H1 (cell line): ENCODE data around the gene ANKFN1. TPM values are rescaled to one million over a fixed set of nuclear protein-coding genes. Genes with fewer than 3 reads are reported as not detected.

Experiments
- CTCF ChIA-PET: fragments of 300-600 bp; sonication (Branson Sonifier 250); formaldehyde crosslinking; loops from one replicate; lab custom pipeline; 2021; ENCODE audit not compliant: partially characterized antibody; lab: Charles Lee
- POLR2A ChIA-PET: fragments of 300-600 bp; sonication (Branson Sonifier 250); formaldehyde crosslinking; loops from one replicate; lab custom pipeline; 2021; ENCODE audit warnings: inconsistent platforms; ENCODE audit not compliant: partially characterized antibody; lab: Charles Lee
- DNase-seq, 2 experiments: peaks; one replicate each; pipeline versions ENCODE4 v3.0.0 to v3.0.0-alpha.2; 2010 to 2022; ENCODE audit warnings: low spot score in 2 of 2, low read depth in 1 of 2, mixed read lengths in 1 of 2
- FAIRE-seq: peaks from 2 replicates; lab custom pipeline; 2011; peaks lifted over from hg19 to GRCh38; lab: Jason Lieb, UNC
- H2AFZ ChIP-seq: 2 replicates; pipeline ENCODE4 v1.8.1; 2012; ENCODE audit warnings: low read length, inconsistent platforms
- H2AK5ac ChIP-seq: 2 replicates; pipeline ENCODE4 v1.6.1; 2013; ENCODE audit warnings: low read depth, low read length
- H2BK120ac ChIP-seq: replicated peaks from 2 replicates; pipeline ENCODE3; 2013; ENCODE audit warnings: low read depth, low read length, inconsistent platforms
- H2BK12ac ChIP-seq: 2 replicates; pipeline ENCODE4 v1.6.1; 2013; ENCODE audit warnings: low read depth, low read length
- H2BK15ac ChIP-seq: 2 replicates; pipeline ENCODE4 v1.6.1; 2013; ENCODE audit warnings: low read length
- H2BK20ac ChIP-seq: 2 replicates; pipeline ENCODE4 v1.6.1; 2013; ENCODE audit warnings: low read length
- H2BK5ac ChIP-seq: 2 replicates; pipeline ENCODE4 v1.6.1; 2013; ENCODE audit warnings: low read depth, low read length
- H3K14ac ChIP-seq: 2 replicates; pipeline ENCODE4 v1.6.1; 2013; ENCODE audit warnings: inconsistent platforms; ENCODE audit not compliant: insufficient read length
- H3K18ac ChIP-seq: 2 replicates; pipeline ENCODE4 v1.6.1; 2013; ENCODE audit warnings: low read length; ENCODE audit errors: extremely low read depth
- H3K23ac ChIP-seq: 2 replicates; pipeline ENCODE4 v1.6.1; 2013; ENCODE audit warnings: inconsistent platforms; ENCODE audit not compliant: insufficient read length
- H3K23me2 ChIP-seq: 2 replicates; pipeline ENCODE4 v1.6.1; 2013; ENCODE audit warnings: low read depth, low read length
- H3K27ac ChIP-seq: 2 replicates; pipeline ENCODE4 v1.6.1; 2011; ENCODE audit warnings: low read depth, low read length, inconsistent platforms
- H3K27me3 ChIP-seq, 4 experiments: replicated peaks in 1 of 4; 1 replicate in 1 of 4; 2 replicates in 3 of 4; pipeline versions ENCODE4 v1.6.1 to v1.8.1; 2011 to 2013; ENCODE audit warnings: low read length in 3 of 4, mild to moderate bottlenecking in 3 of 4, inconsistent platforms in 2 of 4, mixed read lengths in 2 of 4, moderate library complexity in 1 of 4; ENCODE audit not compliant: control insufficient read depth in 3 of 4, insufficient read depth in 3 of 4; ENCODE audit errors: extremely low read depth in 1 of 4
- H3K36me3 ChIP-seq, 4 experiments: 2 replicates each; pipeline versions ENCODE4 v1.6.1 to v1.8.1; 2011 to 2013; ENCODE audit warnings: mild to moderate bottlenecking in 4 of 4, low read length in 3 of 4, moderate library complexity in 2 of 4, control low read depth in 1 of 4, inconsistent platforms in 1 of 4; ENCODE audit not compliant: insufficient read depth in 4 of 4, control insufficient read depth in 2 of 4
- H3K4ac ChIP-seq: replicated peaks from 2 replicates; pipeline ENCODE3; 2013; ENCODE audit warnings: low read length, low read depth, mixed read lengths, inconsistent platforms; ENCODE audit not compliant: insufficient read length
- H3K4me1 ChIP-seq, 4 experiments: replicated peaks in 1 of 4; 1 replicate in 1 of 4; 2 replicates in 3 of 4; pipeline versions ENCODE4 v1.6.1 to v1.8.1; 2011 to 2013; ENCODE audit warnings: low read length in 3 of 4, inconsistent platforms in 2 of 4, mixed read lengths in 1 of 4; ENCODE audit not compliant: insufficient read depth in 4 of 4, control insufficient read depth in 3 of 4
- H3K4me2 ChIP-seq, 2 experiments: 2 replicates each; pipeline versions ENCODE4 v1.6.1 to v1.8.1; 2011 to 2013; ENCODE audit warnings: low read depth in 2 of 2, low read length in 2 of 2, control low read depth in 1 of 2, inconsistent platforms in 1 of 2, mild to moderate bottlenecking in 1 of 2; ENCODE audit not compliant: insufficient read depth in 1 of 2
- H3K4me3 ChIP-seq, 4 experiments: fragments of 200-600, 300-600 bp in 1 of 4; sonication (generic), shearing (Covaris generic), sonication (Bioruptor Twin) in 1 of 4; 2 replicates each; pipeline versions ENCODE4 v1.5.1 to v1.8.1; 2011 to 2016; ENCODE audit warnings: low read length in 4 of 4, low read depth in 3 of 4, control low read depth in 2 of 4, inconsistent platforms in 2 of 4, mild to moderate bottlenecking in 2 of 4, mixed read lengths in 1 of 4, moderate library complexity in 1 of 4; ENCODE audit not compliant: insufficient read depth in 2 of 4; ENCODE audit errors: extremely low read depth in 1 of 4
- H3K56ac ChIP-seq: replicated peaks from 2 replicates; pipeline ENCODE3; 2013; ENCODE audit warnings: low read depth, mild to moderate bottlenecking, mixed read lengths, low read length, inconsistent platforms; ENCODE audit not compliant: insufficient read length
- H3K79me1 ChIP-seq: 2 replicates; pipeline ENCODE4 v1.6.1; 2013; ENCODE audit warnings: low read depth, low read length, control low read depth
- H3K79me2 ChIP-seq, 2 experiments: 2 replicates each; pipeline versions ENCODE4 v1.6.1 to v1.8.1; 2012 to 2013; ENCODE audit warnings: low read length in 2 of 2, mild to moderate bottlenecking in 2 of 2, inconsistent platforms in 1 of 2; ENCODE audit not compliant: insufficient read depth in 2 of 2, control insufficient read depth in 1 of 2
- H3K9ac ChIP-seq, 4 experiments: replicated peaks in 1 of 4; 1 replicate in 1 of 4; 2 replicates in 3 of 4; pipeline versions ENCODE4 v1.6.1 to v1.8.1; 2011 to 2013; ENCODE audit warnings: low read depth in 3 of 4, low read length in 3 of 4, control low read depth in 2 of 4, mild to moderate bottlenecking in 2 of 4, moderate library complexity in 2 of 4, inconsistent platforms in 1 of 4; ENCODE audit errors: extremely low read depth in 1 of 4
- H3K9me3 ChIP-seq, 2 experiments: 2 replicates each; pipeline versions ENCODE4 v1.6.1 to v1.8.1; 2012 to 2013; ENCODE audit warnings: mild to moderate bottlenecking in 2 of 2, moderate library complexity in 2 of 2, control low read depth in 1 of 2, inconsistent platforms in 1 of 2, low read depth in 1 of 2, low read length in 1 of 2, mixed read lengths in 1 of 2; ENCODE audit not compliant: insufficient read depth in 2 of 2
- H4K20me1 ChIP-seq, 2 experiments: replicated peaks in 1 of 2; 2 replicates each; pipeline versions ENCODE3 to v1.8.1; 2011 to 2013; ENCODE audit warnings: inconsistent platforms in 2 of 2, low read length in 2 of 2, mild to moderate bottlenecking in 1 of 2; ENCODE audit not compliant: insufficient read depth in 2 of 2, control insufficient read depth in 1 of 2
- H4K5ac ChIP-seq: 2 replicates; pipeline ENCODE4 v1.6.1; 2013; ENCODE audit warnings: low read length, low read depth, mixed read lengths, inconsistent platforms; ENCODE audit not compliant: insufficient read length
- H4K8ac ChIP-seq: 2 replicates; pipeline ENCODE4 v1.8.0; 2013; ENCODE audit warnings: mild to moderate bottlenecking, moderate library complexity, low read length, inconsistent platforms; ENCODE audit not compliant: insufficient read depth; ENCODE audit errors: extremely low read depth
- H4K91ac ChIP-seq: replicated peaks from 2 replicates; pipeline ENCODE3; 2013; ENCODE audit warnings: low read length, mixed read lengths, inconsistent platforms; ENCODE audit not compliant: insufficient read length
- CHD1 ChIP-seq: IDR thresholded peaks from 2 replicates; pipeline ENCODE4 v1.6.1; 2012; ENCODE audit warnings: low read depth, low read length, improper control_type of control experiment
- CTBP2 ChIP-seq: IDR thresholded peaks from 2 replicates; pipeline ENCODE4 v1.7.0; 2011; ENCODE audit warnings: borderline replicate concordance, mild to moderate bottlenecking, moderate library complexity, mixed read lengths, low read length; ENCODE audit not compliant: insufficient read depth, insufficient read length
- NRF1 ChIP-seq: IDR thresholded peaks from 2 replicates; pipeline ENCODE4 v1.6.1; 2011; ENCODE audit warnings: mild to moderate bottlenecking, low read depth, low read length, improper control_type of control experiment
- POU5F1 ChIP-seq: IDR thresholded peaks from 2 replicates; pipeline ENCODE4 v1.6.1; 2011; ENCODE audit warnings: low read depth, mild to moderate bottlenecking, low read length, moderate library complexity
- SIX5 ChIP-seq: IDR thresholded peaks from 2 replicates; pipeline ENCODE4 v1.6.1; 2011; ENCODE audit warnings: mild to moderate bottlenecking, low read depth, low read length
- SP2 ChIP-seq: IDR thresholded peaks from 2 replicates; pipeline ENCODE4 v1.6.1; 2012; ENCODE audit warnings: mild to moderate bottlenecking, low read length, inconsistent platforms
- SP4 ChIP-seq: IDR thresholded peaks from 2 replicates; pipeline ENCODE4 v1.6.1; 2012; ENCODE audit warnings: low read length, inconsistent platforms
- TAF7 ChIP-seq: optimal IDR thresholded peaks from 2 replicates; pipeline ENCODE3; 2011; ENCODE audit warnings: low read depth, mild to moderate bottlenecking, inconsistent platforms, low read length, moderate library complexity, borderline replicate concordance
- WGBS, 2 experiments: shearing (Covaris generic) in 1 of 2; methylation state at CpG; one replicate each; pipeline versions ENCODE4 v1.1.6 to v1.1.7; 2013 to 2015; ENCODE audit warnings: low lambda C conversion rate in 2 of 2, mixed read lengths in 2 of 2, inconsistent platforms in 1 of 2, low coverage in 1 of 2, missing lambda C conversion rate in 1 of 2; ENCODE audit not compliant: insufficient replicate concordance in 2 of 2, insufficient coverage in 1 of 2, insufficient read length in 1 of 2; ENCODE audit errors: extremely low coverage in 1 of 2, missing lambda C conversion rate in 1 of 2; 5-methylcytosine and 5-hydroxymethylcytosine counted together
- polyA plus RNA-seq, 7 experiments: library from polyadenylated mRNA; depleted of rRNA in 3 of 7; stranded (reverse) in 5 of 7; unstranded in 2 of 7; fragments of >200 nt in 5 of 7; fragments of 200-250 nt in 2 of 7; gene quantifications; 1 replicate in 5 of 7; 2 replicates in 1 of 7; 4 replicates in 1 of 7; pipeline versions ENCODE4 v1.2.1 to v1.2.3, GENCODE V29; 2011 to 2013; ENCODE audit warnings: missing spikeins in 2 of 7, mixed read lengths in 2 of 7
- total RNA-seq: library from RNA; stranded (reverse); fragmentation: NEBNext Ultra II Directional; extraction: Animal tissue kit (Norgen Biotek cat#: 25700); gene quantifications from 2 replicates; pipeline ENCODE4 v1.2.1, GENCODE V29; 2021
- TF ChIP-seq, protein P1 (sequence below): IDR thresholded peaks from 2 replicates; pipeline ENCODE4 v1.6.1; 2011; ENCODE audit warnings: low read depth, mild to moderate bottlenecking, low read length; ENCODE audit not compliant: insufficient read depth
- TF ChIP-seq, protein P2 (sequence below): IDR thresholded peaks from 2 replicates; pipeline ENCODE4 v1.6.1; 2012; ENCODE audit warnings: low read length, inconsistent platforms

ANKFN1 gene
- total and polyA plus RNA-seq, 2 of the 8 experiments (the other 6 are each of a cell fraction or from before 2014, with no cell fraction given) = not detected

DNA sequence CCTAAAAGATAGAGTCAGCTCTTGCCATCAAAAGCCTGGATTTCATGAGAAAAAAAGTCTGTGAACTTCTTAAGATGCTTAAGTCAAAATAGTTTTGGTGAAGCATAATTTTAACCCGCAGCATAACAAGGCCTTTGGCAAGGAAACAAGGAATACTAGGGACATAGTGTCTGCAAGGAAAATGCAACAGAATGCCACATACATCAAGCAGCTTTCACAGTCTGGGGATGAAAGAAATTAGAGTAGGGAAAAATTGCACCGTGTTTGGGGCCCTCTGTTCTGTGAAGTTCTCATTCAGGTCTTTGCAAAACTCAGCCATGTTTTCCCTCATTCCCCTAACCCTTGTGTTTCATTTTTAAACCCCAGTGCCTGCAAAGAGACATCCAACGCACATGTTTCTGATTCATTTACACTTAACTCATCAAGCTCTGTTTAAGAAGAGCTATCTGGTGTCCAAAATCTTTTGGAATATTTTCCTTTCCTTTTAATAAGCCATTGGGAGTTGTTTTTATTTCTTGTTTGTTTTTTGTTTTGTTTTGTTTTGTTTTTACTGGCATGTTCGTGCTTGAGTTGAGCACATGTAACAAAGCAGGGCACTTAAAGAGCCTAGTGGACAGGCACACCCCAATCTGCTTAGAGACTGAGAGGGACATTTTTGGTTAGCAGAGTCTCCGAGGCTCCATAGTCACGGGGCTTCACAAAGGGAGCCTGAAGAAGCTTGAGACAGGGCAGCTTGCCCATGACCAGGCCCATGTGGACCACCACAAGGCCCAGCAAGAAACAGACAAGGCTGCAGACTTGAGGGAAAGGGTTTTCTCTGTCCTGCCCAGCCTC is 116.5 kb downstream of the ANKFN1 start:
- no peak overlapping the region for H2BK12ac ChIP-seq
- H3K36me3 ChIP-seq = no peaks in the 10 kb centered on the region
- DNase-seq (no peak), FAIRE-seq (no peak)
- H3K79me1 ChIP-seq = no peaks in the 10 kb centered on the region
- H2AFZ ChIP-seq = no peak overlapping the region
- H4K20me1 ChIP-seq = no peaks in the 10 kb centered on the region
- no peak overlapping the region for H3K18ac ChIP-seq
- H2BK20ac ChIP-seq = no peak overlapping the region
- H3K4me2 ChIP-seq = no peak overlapping the region
- no peak overlapping the region for H3K9ac ChIP-seq
- no peak overlapping the region for H3K23ac ChIP-seq
- H3K27ac ChIP-seq = no peak overlapping the region
- CTCF ChIA-PET = interaction anchor here (0.6 to 1.7 kb wide), 6 partner anchors 10 to 185 kb away, joined by 3 to 6 read pairs (median 4); no protein-coding TSS in a partner anchor
- H3K4ac ChIP-seq = no peak overlapping the region
- no peak overlapping the region for H2BK5ac ChIP-seq
- H4K5ac ChIP-seq = no peak overlapping the region
- POLR2A ChIA-PET = no interaction called here
- H2BK120ac ChIP-seq = no peak overlapping the region
- H2AK5ac ChIP-seq = no peak overlapping the region
- H3K23me2 ChIP-seq = no peaks in the 10 kb centered on the region
- no peaks in the 10 kb centered on the region for H3K27me3 ChIP-seq
- no peaks in the 10 kb centered on the region for H3K79me2 ChIP-seq
- no peak overlapping the region for H3K14ac ChIP-seq
- no peak overlapping the region for H4K91ac ChIP-seq
- H2BK15ac ChIP-seq = no peak overlapping the region
- H3K56ac ChIP-seq = no peak overlapping the region
- no peak overlapping the region for H3K4me3 ChIP-seq
- H4K8ac ChIP-seq = no peak overlapping the region
- 92% methylated on average over 6 of the region's 6 CpGs; no CpG with 5 or more reads in 1 of the 2 experiments for WGBS, 2 experiments
- H3K9me3 ChIP-seq = no peaks in the 10 kb centered on the region
- H3K4me1 ChIP-seq = no peaks in the 10 kb centered on the region
- TF ChIP-seq SIX5 (no peak), CTBP2 (no peak), NRF1 (no peak), POU5F1 (no peak), TAF7 (no peak), SP2 (no peak), CHD1 (no peak), SP4 (no peak)
- TF ChIP-seq, protein P1, sequence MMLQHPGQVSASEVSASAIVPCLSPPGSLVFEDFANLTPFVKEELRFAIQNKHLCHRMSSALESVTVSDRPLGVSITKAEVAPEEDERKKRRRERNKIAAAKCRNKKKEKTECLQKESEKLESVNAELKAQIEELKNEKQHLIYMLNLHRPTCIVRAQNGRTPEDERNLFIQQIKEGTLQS = no peak
- TF ChIP-seq, protein P2, sequence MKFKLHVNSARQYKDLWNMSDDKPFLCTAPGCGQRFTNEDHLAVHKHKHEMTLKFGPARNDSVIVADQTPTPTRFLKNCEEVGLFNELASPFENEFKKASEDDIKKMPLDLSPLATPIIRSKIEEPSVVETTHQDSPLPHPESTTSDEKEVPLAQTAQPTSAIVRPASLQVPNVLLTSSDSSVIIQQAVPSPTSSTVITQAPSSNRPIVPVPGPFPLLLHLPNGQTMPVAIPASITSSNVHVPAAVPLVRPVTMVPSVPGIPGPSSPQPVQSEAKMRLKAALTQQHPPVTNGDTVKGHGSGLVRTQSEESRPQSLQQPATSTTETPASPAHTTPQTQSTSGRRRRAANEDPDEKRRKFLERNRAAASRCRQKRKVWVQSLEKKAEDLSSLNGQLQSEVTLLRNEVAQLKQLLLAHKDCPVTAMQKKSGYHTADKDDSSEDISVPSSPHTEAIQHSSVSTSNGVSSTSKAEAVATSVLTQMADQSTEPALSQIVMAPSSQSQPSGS = no peak
